GM21529 (cell line): Measurements from ENCODE around the gene LRRC8D.

Experiments used
- ATAC-seq: cut with Tn5 transposase; IDR thresholded peaks from one replicate; pipeline ENCODE4 v1.9.1; 2021; ENCODE audit not compliant: unreplicated experiment

LRRC8D gene

DNA sequence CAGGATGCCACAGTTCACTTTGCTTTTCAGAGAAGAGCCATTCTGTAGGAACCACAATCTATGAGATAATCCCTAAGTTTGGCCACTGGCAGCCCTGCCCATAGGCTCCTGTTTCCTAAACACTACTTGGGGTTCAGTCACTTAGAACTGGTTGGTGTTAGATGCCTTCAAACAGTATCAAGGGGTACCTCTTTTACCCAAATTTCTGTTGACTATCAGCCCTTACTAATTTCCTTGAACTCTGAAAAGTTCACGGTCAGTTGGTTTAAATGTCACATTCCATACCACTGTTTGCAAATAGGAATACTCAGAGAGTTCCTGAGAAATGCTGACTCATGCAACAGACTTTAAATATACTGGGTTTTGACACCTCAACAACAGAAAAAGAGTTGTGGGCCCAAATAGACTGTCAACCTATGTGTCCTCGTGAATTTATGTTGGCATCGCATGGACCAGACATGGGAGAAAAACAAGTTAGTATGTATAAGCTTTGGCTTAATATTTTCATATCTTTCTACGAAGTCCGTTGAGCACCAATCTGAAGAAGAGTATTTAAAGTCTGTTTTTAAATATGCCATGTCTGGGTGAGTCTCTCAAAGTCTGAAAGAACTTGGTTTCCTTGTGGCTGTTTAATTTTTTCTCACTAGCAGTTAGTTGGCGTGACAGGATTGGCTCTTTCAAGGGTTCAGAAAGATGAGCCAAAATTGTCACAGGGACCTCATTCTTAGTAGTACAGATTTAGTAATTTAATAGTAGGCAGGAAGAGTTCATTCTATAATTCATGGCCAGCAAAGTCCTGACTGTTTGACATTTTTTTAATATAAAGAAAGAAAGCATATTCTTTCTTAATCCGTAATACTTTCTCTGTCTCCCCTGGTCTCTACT, 117.6 kb downstream of the LRRC8D start:
- ATAC-seq: no peak

- ATAC-seq: no peak
These were observed 118.3 kb downstream of the LRRC8D start for GRCh38 chr1:89939059-89939570.

GRCh38 chr1:89939693-89940438, 119.0 kb downstream of the LRRC8D start:
- no peak for ATAC-seq

GRCh38 chr1:89941110-89941766, 120.4 kb downstream of the LRRC8D start:
- no peak for ATAC-seq

GRCh38 chr1:89942014-89942413, 121.2 kb downstream of the LRRC8D start:
- ATAC-seq: no peak

DNA sequence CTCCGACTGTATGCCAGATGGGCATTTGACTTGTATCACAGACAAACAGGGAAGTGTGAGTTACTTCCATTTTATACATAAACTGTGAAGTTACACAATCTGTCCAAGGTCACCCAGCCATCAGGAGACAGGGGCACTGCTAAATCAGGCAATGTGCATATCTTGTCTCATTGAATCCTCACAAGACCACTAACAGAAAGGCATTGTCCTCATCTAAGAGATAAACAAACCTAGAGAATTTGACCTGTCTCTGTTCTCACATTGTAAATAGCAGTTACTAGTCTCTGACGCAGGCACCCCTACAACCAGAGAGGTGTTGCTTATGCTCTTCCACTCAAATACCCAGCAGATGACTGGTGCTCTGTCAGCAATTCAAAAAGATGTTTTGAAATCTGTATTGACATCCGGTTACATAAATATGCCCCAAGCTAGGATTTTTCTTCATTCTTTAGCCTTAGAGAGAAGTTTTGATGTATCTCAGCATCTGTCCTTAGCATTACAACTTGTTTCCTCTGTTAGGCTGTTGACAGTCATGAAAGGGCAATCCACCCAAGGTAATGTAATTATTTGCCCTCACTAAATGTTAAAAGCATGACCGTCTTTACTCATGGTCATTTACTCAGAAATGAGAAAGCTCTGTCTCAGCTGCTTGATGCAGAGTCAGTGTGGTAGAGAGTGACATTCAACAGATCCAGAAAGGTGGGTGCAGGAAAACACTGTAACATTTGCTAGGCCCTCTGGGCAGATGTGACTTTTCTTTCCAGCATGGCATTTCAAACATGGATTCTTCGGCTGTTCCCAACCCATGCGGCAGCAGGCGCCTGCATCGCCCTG, 122.2 kb downstream of the LRRC8D start:
- no peak for ATAC-seq

GRCh38 chr1:89943846-89944781, 123.3 kb downstream of the LRRC8D start:
- no peak for ATAC-seq

DNA sequence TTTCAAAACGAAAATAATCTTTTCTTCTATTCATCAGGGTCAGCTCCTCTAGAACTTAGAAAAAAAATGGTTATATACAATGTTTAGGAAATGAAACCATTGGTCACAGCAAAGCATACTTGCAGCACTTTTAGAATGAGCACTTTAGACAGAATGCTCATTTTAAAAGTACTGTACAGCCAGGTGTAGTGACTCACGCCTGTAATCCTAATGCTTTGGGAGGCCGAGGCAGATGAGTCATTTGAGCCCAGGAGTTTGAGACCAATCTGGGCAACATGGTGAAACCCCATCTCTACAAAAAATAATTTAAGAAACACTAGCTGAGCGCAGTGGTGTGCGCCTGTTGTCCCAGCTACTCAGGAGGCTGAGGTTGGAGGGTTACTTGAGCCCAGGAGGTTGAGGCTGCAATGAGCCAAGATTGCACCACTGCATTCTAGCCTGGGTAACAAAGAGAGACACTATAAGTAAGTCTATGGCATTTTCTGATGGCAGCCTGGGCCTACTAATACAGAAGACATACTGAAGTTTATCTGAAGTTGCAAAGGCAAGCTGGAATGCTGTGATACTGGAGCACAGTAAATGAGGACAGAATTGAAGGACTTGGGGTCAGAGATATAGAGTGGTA, 125.1 kb downstream of the LRRC8D start:
- peak; percentile 91 for ATAC-seq

DNA sequence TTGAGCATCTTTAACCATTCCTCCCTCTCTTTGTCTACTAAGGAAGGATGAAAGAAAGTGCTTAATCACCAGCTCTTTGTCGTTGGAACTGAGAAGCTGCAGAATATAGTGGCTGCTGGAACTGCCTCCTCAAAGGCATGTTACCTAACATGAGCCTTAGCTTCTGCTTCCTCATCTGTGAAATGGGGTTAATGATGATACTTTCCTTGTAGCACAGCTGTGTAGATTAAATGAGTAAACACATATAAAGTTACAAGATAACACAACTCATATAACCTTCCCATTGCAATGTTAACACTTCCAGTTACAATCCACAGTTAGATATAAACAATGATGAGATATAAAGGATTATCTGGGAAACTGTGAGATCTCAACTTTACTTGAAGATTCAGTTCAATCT, 125.7 kb downstream of the LRRC8D start:
- no peak for ATAC-seq

- ATAC-seq: no peak
These were observed 128.0 kb downstream of the LRRC8D start for GRCh38 chr1:89948722-89949345.

DNA sequence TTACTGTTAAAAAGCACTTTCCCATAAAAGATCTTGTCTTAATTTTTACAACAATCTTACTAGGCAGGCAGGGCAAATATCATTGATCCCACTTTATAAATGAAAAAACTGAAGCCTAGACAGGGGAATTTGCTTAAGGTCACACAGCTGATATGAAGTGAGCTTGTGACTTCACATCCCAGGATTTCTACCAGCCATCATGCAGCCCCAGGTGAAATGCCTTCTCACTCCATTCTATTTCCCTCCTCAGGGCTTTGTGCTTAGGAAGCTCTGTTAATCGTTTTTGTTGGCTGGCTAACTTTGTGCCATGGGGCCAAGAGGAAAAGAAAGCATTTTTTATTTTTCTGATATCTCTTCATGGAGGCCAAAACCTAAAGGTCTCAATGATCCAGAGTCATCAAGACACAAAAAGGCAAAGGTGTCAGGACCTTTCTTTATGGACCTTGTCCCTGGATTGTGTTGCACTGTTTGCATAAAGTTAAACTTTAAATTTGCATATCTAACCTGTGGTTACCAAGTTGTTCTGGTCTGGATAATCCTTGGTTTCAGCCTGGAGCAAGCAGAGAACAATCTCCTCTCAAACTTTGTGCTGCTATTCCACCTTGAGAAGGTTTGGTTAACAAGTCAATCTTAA, 129.3 kb downstream of the LRRC8D start:
- no peak for ATAC-seq

DNA sequence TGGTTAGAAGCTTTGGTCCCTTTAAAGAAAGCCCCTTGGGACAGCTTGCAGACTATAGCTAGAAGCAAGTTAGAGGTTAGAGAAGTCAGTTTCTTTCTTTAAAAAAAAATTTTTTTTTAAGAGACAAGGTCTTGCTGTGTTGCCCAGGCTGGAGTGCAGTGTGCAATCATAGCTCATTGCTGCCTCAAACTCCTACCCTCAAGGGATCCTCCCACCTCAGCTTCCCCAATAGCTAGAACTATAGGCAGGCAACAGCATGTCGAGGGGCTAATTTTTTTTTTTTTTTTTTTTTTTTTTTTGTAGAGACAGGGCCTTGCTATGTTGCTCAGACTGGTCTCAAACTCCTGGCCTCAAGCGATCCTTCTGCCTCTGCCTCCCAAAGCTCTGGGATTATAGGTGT, 129.9 kb downstream of the LRRC8D start:
- no peak for ATAC-seq

DNA sequence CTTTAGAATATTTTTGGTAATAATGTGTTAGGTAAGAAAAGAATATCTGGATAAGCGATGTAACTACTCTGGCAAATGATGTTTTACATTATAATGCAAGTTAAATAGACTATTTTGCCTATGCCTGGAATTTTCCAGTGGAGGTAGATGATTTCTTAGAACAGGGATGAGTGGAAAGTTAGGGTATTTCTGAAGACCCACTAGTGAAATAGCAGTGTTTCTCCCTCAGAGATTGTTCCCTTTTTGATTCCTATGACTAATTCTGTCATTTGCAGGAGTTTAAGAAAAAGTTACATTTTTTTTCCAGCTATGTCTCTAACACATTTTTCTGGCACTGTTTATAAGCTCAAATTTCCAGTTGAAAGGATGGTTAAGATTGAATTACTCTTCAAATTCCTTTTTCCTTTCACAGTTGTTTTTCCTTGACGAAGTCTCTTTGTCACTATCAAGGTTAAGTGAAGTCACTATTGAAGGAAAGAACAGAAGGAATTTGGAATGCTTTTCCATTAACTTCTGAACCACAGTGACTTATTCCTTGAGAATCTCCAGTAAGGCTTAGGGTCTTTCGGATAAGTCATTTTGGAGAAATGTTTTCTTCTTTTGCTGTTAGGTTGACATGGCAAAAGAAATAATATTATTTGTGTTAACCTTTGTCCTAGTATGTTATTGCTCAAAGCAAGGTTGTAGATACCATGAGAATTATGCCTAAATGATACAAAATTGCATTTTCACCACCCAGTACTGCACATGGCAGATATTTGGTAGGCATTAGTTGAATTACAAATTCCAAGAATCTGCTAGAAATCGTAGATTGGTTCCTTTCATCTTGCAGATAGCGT, 131.2 kb downstream of the LRRC8D start:
- ATAC-seq: no peak

DNA sequence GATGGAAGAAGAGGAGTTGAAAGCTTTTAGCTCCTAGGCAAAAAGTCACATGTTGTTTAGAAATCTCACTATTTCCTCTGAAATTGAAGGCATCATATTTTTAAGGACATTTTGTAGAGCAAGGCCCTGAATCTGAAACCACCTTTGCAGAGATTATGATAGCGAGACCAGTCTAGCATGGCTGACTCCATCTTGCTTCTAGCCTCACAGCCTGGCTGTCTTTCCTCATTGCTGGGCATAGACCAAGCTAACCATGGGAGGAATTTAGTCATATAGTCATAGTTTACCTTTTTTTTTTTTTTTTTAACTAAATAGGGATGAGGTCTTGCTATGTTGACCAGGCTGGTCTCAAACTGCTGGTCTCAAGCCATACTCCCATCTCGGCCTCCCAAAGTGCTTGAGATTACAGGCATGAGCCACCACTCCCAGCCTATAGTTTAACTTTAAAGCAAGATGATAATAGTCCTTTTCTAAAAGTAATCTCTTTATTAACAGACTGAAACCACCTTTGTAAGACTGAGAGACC, 131.8 kb downstream of the LRRC8D start:
- peak; percentile 3 for ATAC-seq

DNA sequence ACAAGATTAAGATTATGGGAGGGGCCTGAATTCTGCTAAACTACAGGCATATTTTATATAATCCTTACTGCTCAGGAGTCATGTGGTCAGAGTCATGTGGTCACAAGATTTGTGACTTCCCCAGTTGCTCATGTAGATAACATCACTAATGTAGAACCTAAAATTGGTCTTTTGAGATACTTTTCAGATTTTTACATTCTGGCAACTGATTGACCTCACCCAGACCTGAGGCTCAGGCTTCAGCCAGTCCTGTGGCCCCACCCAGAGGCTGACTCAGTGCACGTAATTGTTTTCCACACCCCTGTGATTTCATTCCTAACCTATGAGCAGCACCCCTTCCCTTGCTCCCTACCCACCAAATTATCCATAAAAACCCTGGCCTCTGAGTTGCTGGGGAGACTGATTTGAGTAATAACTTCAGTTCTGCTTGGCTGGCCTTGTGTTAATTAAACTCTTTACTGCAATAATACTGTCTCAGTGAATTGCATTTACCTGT, 132.3 kb downstream of the LRRC8D start:
- peak; percentile 65 for ATAC-seq

- ATAC-seq: no peak
These were observed 133.1 kb downstream of the LRRC8D start for GRCh38 chr1:89953929-89954328.

GRCh38 chr1:89954401-89954800, 133.6 kb downstream of the LRRC8D start:
- no peak for ATAC-seq
